Measurements from ENCODE around the gene ARVCF. TPM values are rescaled to one million over a fixed set of nuclear protein-coding genes. Genes with fewer than 3 reads are reported as not detected.
A peak's percentile ranks its signal among the peaks of the same experiment; 100 is the strongest.

The ARVCF gene
- 119 TPM for total RNA-seq (ENCODE audit: unreplicated experiment)
- long read RNA-seq, partial matches to known transcripts = 3 of 4 reads
- long read RNA-seq, other reads (novel, unspliced or antisense) = 1 of 4 reads

DNA sequence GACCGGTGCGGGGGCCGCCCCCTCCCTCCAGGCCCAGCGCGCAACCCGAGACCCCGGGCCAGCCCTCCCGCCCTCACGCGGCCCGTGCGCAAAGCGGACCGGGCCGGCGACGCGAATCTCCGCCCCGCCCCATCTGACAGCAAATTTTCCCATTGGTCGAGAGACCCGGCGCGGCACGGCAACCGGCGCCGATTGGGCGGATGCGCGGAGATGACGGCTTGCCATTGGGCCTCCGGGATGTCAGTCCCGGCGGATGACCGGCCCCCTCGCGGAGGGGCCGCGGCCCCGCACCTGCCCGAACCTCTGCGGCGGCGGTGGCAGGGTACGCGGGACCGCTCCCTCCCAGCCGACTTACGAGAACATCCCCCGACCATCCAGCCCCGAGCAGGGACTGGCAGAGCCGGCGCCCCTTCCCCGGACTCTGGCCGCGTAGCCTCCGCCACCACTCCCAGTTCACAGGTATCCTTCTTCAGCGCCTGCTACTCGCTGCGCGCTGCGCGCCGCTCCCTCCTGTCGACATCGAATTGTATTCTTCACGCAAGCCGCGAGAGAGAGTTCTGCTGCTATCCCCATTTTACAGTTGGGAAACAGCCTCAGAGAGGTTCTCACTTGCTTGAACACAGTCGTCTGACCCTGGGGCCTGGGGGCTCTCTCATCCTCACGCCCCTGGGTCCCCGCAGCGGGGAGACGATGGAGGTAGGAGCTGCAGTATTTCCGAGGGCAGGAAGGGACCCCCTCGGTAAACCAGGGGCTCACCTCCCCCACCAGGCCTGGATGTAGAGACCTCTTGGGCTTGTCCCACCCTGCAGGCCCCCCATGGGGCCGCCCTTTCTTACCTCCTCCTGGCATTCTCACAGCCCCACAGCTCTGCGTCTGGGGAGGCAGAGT lies at the start of gene ARVCF:
TSS of gene ARVCF (minus strand) at position 90 of the 888 bp plus-strand sequence. CDS start 26,029 bp downstream, outside the sequence.
- Mint-ChIP-seq H3K27me3 (ENCODE audit: unreplicated experiment) (peaks cover 12% of the 10 kb centered on the region), H3K9me3 (ENCODE audit: unreplicated experiment) (peaks cover 13% of the 10 kb centered on the region), H3K4me3 (ENCODE audit: unreplicated experiment) (peak within 1 kb of the TSS; percentile 90), H3K27ac (ENCODE audit: unreplicated experiment) (peak within 1 kb of the TSS; percentile 18), H3K4me1 (ENCODE audit: low read depth, unreplicated experiment) (peaks cover 16% of the 10 kb centered on the region), H3K36me3 (ENCODE audit: unreplicated experiment) (no peaks in the 10 kb centered on the region)
- TF ChIP-seq, protein P1, sequence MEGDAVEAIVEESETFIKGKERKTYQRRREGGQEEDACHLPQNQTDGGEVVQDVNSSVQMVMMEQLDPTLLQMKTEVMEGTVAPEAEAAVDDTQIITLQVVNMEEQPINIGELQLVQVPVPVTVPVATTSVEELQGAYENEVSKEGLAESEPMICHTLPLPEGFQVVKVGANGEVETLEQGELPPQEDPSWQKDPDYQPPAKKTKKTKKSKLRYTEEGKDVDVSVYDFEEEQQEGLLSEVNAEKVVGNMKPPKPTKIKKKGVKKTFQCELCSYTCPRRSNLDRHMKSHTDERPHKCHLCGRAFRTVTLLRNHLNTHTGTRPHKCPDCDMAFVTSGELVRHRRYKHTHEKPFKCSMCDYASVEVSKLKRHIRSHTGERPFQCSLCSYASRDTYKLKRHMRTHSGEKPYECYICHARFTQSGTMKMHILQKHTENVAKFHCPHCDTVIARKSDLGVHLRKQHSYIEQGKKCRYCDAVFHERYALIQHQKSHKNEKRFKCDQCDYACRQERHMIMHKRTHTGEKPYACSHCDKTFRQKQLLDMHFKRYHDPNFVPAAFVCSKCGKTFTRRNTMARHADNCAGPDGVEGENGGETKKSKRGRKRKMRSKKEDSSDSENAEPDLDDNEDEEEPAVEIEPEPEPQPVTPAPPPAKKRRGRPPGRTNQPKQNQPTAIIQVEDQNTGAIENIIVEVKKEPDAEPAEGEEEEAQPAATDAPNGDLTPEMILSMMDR (IDR thresholded peaks at IDR 0.05; ENCODE audit: partially characterized antibody, unreplicated experiment) = peak; percentile 49
- DNase-seq = peak; percentile 94

- Mint-ChIP-seq H3K36me3 (ENCODE audit: unreplicated experiment) (no peaks in the 10 kb centered on the region), H3K4me3 (ENCODE audit: unreplicated experiment) (no peak overlapping the region), H3K9me3 (ENCODE audit: unreplicated experiment) (peaks cover 10% of the 10 kb centered on the region), H3K27me3 (ENCODE audit: unreplicated experiment) (peaks cover 7% of the 10 kb centered on the region), H3K4me1 (ENCODE audit: low read depth, unreplicated experiment) (no peaks in the 10 kb centered on the region), H3K27ac (ENCODE audit: unreplicated experiment) (no peak overlapping the region)
- TF ChIP-seq, protein P1 (IDR thresholded peaks at IDR 0.05; ENCODE audit: partially characterized antibody, unreplicated experiment) = no peak
- DNase-seq = no peak
Measured at GRCh38 chr22:20065896-20066616, 49.4 kb upstream of the ARVCF start.

DNA sequence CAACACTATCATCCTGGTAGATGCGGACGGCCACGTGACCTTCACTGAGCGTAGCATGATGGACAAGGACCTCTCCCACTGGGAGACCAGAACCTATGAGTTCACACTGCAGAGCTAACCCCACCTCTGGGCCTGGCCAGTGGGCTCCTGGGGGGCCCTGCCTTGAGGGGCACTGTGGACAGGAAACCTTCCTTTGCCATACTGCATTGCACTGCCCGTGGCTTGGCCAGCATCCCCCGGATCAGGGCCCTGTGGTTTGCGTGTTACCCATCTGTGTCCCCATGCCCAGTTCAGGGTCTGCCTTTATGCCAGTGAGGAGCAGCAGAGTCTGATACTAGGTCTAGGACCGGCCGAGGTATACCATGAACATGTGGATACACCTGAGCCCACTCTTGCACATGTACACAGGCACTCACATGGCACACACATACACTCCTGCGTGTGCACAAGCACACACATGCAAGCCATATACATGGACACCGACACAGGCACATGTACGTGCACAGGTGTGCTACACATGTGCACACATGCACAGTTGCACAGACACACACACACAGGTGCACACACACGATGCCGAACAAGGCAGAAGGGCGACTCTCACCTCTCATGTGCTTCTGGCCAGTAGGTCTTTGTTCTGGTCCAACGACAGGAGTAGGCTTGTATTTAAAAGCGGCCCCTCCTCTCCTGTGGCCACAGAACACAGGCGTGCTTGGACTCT lies 48.1 kb upstream of the ARVCF start:
- no peak overlapping the region for H3K4me3 Mint-ChIP-seq (ENCODE audit: unreplicated experiment)
- DNase-seq = no peak
- H3K9me3 Mint-ChIP-seq (ENCODE audit: unreplicated experiment) = peaks cover 10% of the 10 kb centered on the region
- H3K4me1 Mint-ChIP-seq (ENCODE audit: low read depth, unreplicated experiment) = no peaks in the 10 kb centered on the region
- no peaks in the 10 kb centered on the region for H3K36me3 Mint-ChIP-seq (ENCODE audit: unreplicated experiment)
- no peak overlapping the region for H3K27ac Mint-ChIP-seq (ENCODE audit: unreplicated experiment)
- TF ChIP-seq, protein P1 (IDR thresholded peaks at IDR 0.05; ENCODE audit: partially characterized antibody, unreplicated experiment) = no peak
- peaks cover 7% of the 10 kb centered on the region for H3K27me3 Mint-ChIP-seq (ENCODE audit: unreplicated experiment)

- peaks cover 10% of the 10 kb centered on the region for H3K9me3 Mint-ChIP-seq (ENCODE audit: unreplicated experiment)
- H3K27ac Mint-ChIP-seq (ENCODE audit: unreplicated experiment) = no peak overlapping the region
- DNase-seq = no peak
- H3K36me3 Mint-ChIP-seq (ENCODE audit: unreplicated experiment) = no peaks in the 10 kb centered on the region
- peaks cover 7% of the 10 kb centered on the region for H3K27me3 Mint-ChIP-seq (ENCODE audit: unreplicated experiment)
- TF ChIP-seq, protein P1 (IDR thresholded peaks at IDR 0.05; ENCODE audit: partially characterized antibody, unreplicated experiment) = no peak
- no peak overlapping the region for H3K4me3 Mint-ChIP-seq (ENCODE audit: unreplicated experiment)
- no peaks in the 10 kb centered on the region for H3K4me1 Mint-ChIP-seq (ENCODE audit: low read depth, unreplicated experiment)
Measured at GRCh38 chr22:20064140-20064480, 47.5 kb upstream of the ARVCF start.
